Upper lobe of left lung (tissue), 4 donors: ENCODE data around the gene ZNF14.

Source experiments
- EP300 ChIP-seq, 4 donors: sonication (generic); formaldehyde crosslinking; IDR thresholded peaks; one replicate each; pipeline ENCODE4 v1.5.1; 2017; ENCODE audit warnings: antibody characterized with exemption in 4 of 4, control low read depth in 2 of 4
- POLR2A ChIP-seq, 4 donors: fragments of 450-650 bp; IDR thresholded peaks; one replicate each; pipeline ENCODE4 v1.5.1; 2016 to 2017; ENCODE audit warnings: antibody characterized with exemption in 4 of 4, mild to moderate bottlenecking in 2 of 4
- POLR2AphosphoS5 ChIP-seq, 2 donors: sonication (generic); formaldehyde crosslinking; IDR thresholded peaks; one replicate each; pipeline ENCODE4 v1.5.1; 2017; ENCODE audit warnings: antibody characterized with exemption in 2 of 2
- TF ChIP-seq, protein P1 (sequence below), 6 experiments: fragments of 450-650 bp in 4 of 6; fragments of 200-600 bp in 2 of 6; sonication (generic) in 2 of 6; IDR thresholded peaks; one replicate each; pipeline ENCODE4 v1.5.1; 2016 to 2019; ENCODE audit warnings: antibody characterized with exemption in 6 of 6

DNA sequence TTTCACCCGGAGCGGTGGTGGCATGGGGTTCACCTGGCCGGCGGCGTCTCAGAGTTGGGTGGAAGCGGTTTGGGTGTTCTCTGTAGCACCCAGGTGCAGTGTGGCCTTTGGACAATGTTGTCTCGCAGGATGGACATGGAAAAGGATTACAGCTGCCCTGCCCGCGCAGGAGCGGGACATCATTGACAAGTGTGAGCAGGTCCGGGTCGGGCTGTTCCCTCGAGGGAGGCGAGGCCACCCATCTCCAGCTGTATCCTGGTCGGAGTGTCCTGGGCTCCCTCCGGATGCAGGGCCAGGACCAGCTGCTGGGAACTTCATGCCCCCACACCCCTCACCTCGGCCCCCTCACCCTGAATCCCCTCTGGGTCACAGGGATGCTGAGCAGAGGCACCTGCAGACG lies 7.8 kb upstream of the ZNF14 start:
- TF ChIP-seq, protein P1, sequence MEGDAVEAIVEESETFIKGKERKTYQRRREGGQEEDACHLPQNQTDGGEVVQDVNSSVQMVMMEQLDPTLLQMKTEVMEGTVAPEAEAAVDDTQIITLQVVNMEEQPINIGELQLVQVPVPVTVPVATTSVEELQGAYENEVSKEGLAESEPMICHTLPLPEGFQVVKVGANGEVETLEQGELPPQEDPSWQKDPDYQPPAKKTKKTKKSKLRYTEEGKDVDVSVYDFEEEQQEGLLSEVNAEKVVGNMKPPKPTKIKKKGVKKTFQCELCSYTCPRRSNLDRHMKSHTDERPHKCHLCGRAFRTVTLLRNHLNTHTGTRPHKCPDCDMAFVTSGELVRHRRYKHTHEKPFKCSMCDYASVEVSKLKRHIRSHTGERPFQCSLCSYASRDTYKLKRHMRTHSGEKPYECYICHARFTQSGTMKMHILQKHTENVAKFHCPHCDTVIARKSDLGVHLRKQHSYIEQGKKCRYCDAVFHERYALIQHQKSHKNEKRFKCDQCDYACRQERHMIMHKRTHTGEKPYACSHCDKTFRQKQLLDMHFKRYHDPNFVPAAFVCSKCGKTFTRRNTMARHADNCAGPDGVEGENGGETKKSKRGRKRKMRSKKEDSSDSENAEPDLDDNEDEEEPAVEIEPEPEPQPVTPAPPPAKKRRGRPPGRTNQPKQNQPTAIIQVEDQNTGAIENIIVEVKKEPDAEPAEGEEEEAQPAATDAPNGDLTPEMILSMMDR (IDR thresholded peaks at IDR 0.05): no peak
- TF ChIP-seq POLR2A (IDR thresholded peaks at IDR 0.05) (no peak), EP300 (IDR thresholded peaks at IDR 0.05) (no peak), POLR2AphosphoS5 (IDR thresholded peaks at IDR 0.05) (no peak)
